PC-9 (cell line): ENCODE results near the gene ADSL. TPM values are rescaled to one million over a fixed set of nuclear protein-coding genes. Genes with fewer than 3 reads are reported as not detected.

ENCODE experiments used
- BruUV-seq: library from RNA; stranded (reverse); fragments of 400-500 nt; replicated peaks from 2 replicates; lab custom pipeline; 2021; lab: Mats Ljungman, UMichigan
- CTCF ChIA-PET: fragments of 300-600 bp; sonication (Branson Sonifier 250); formaldehyde crosslinking; loops from one replicate; lab custom pipeline; 2022; ENCODE audit warnings: antibody characterized with exemption; lab: Charles Lee
- POLR2A ChIA-PET: fragments of 300-600 bp; sonication (Branson Sonifier 250); formaldehyde crosslinking; loops from one replicate; lab custom pipeline; 2022; ENCODE audit warnings: antibody characterized with exemption; ENCODE audit not compliant: unreplicated experiment; lab: Charles Lee
- DNase-seq, 2 experiments: peaks; one replicate each; pipeline versions ENCODE4 v3.0.0 to v3.0.0-alpha.2; 2015 to 2022; ENCODE audit warnings: mixed read lengths in 1 of 2
- H2AFZ ChIP-seq: fragments of 200-600 bp; sonication (generic); 2 replicates; pipeline ENCODE4 v1.8.1; 2017; ENCODE audit warnings: antibody characterized with exemption
- H3F3A ChIP-seq: fragments of 200-600 bp; sonication (generic); 2 replicates; pipeline ENCODE4 v1.8.1; 2017; ENCODE audit warnings: antibody characterized with exemption, mild to moderate bottlenecking, low read depth; ENCODE audit not compliant: insufficient read depth
- H3K27ac ChIP-seq: fragments of 200-600 bp; sonication (generic); 2 replicates; pipeline ENCODE4 v1.6.1; 2016; ENCODE audit warnings: mixed run types
- H3K27me3 ChIP-seq: fragments of 200-600 bp; sonication (generic); 2 replicates; pipeline ENCODE4 v1.6.1; 2016; ENCODE audit warnings: low read depth, mixed run types; ENCODE audit not compliant: insufficient read depth
- H3K36me3 ChIP-seq: fragments of 200-600 bp; sonication (generic); 2 replicates; pipeline ENCODE4 v1.6.1; 2016; ENCODE audit warnings: low read depth, mixed run types
- H3K4me1 ChIP-seq: fragments of 200-600 bp; sonication (generic); replicated peaks from 2 replicates; pipeline ENCODE4 v1.6.1; 2016; ENCODE audit warnings: mixed run types; ENCODE audit not compliant: insufficient read depth
- H3K4me2 ChIP-seq: fragments of 200-600 bp; sonication (generic); 2 replicates; pipeline ENCODE4 v1.6.1; 2017; ENCODE audit warnings: mixed run types
- H3K4me3 ChIP-seq: fragments of 200-600 bp; sonication (generic); 2 replicates; pipeline ENCODE4 v1.6.1; 2016; ENCODE audit warnings: mixed run types
- H3K79me2 ChIP-seq: fragments of 200-600 bp; sonication (generic); 2 replicates; pipeline ENCODE4 v1.6.1; 2017; ENCODE audit warnings: low read depth, mixed run types
- H3K9me2 ChIP-seq: fragments of 200-600 bp; sonication (generic); 2 replicates; pipeline ENCODE4 v1.8.1; 2017; ENCODE audit warnings: mild to moderate bottlenecking; ENCODE audit not compliant: insufficient read depth
- H3K9me3 ChIP-seq: fragments of 200-600 bp; sonication (generic); 2 replicates; pipeline ENCODE4 v1.8.1; 2016; ENCODE audit warnings: low read depth; ENCODE audit not compliant: insufficient read depth
- H4K20me1 ChIP-seq: fragments of 200-600 bp; sonication (generic); 2 replicates; pipeline ENCODE4 v1.8.1; 2017; ENCODE audit not compliant: insufficient read depth
- CTCF ChIP-seq: fragments of 200-600 bp; sonication (generic); conservative IDR thresholded peaks from 2 replicates; pipeline ENCODE4 v1.6.1; 2017; ENCODE audit warnings: mixed run types, antibody characterized with exemption, mild to moderate bottlenecking, moderate library complexity
- EZH2 ChIP-seq: fragments of 200-600 bp; sonication (generic); IDR thresholded peaks from 2 replicates; pipeline ENCODE4 v1.8.0; 2017; ENCODE audit warnings: antibody characterized with exemption, low read depth
- intact Hi-C: fragments of 100-400 bp; cut with micrococcal nuclease; formaldehyde crosslinking; loops from one replicate; pipeline ENCODE4 v1.10.0; 2022; ENCODE audit not compliant: unreplicated experiment
- total RNA-seq: library from RNA; stranded (reverse); gene quantifications from 2 replicates; pipeline ENCODE4 v1.2.3, GENCODE V29; 2021

Gene ADSL
- total RNA-seq, 1 experiment from 2014 or later, result 56.2 TPM

GRCh38 chr22:40423310-40423688 is 77.0 kb downstream of the ADSL start:
- no TSS peak for BruUV-seq
- CTCF ChIA-PET, result no interaction called here
- Histone ChIP-seq H3K9me3 (no peaks in the 10 kb centered on the region), H3K4me2 (no peak overlapping the region), H3K9me2 (no peaks in the 10 kb centered on the region), H2AFZ (no peak overlapping the region), H3K4me1 (no peaks in the 10 kb centered on the region), H3K36me3 (no peaks in the 10 kb centered on the region), H3K4me3 (no peak overlapping the region), H3K27ac (no peak overlapping the region), H3K27me3 (no peaks in the 10 kb centered on the region), H4K20me1 (no peaks in the 10 kb centered on the region; the same call in 1 of the 2 replicates), H3K79me2 (no peaks in the 10 kb centered on the region), H3F3A (no peaks in the 10 kb centered on the region)
- TF ChIP-seq CTCF (no peak), EZH2 (no peak)
- no peak for DNase-seq
- intact Hi-C loops, result no loop called here
- POLR2A ChIA-PET, result no interaction called here

- no peak overlapping the region for H2AFZ ChIP-seq
- H3K9me2 ChIP-seq, result no peaks in the 10 kb centered on the region
- DNase-seq, result peak in 1 of 2 experiments; percentile 29
- BruUV-seq, result no TSS peak
- no peaks in the 10 kb centered on the region; the same call in 1 of the 2 replicates for H4K20me1 ChIP-seq
- no peaks in the 10 kb centered on the region for H3K27me3 ChIP-seq
- no peaks in the 10 kb centered on the region for H3K9me3 ChIP-seq
- ChIA-PET POLR2A (no interaction called here), CTCF (no interaction called here)
- no peak overlapping the region for H3K4me2 ChIP-seq
- TF ChIP-seq CTCF, result no peak
- no peak for TF ChIP-seq EZH2
- no peaks in the 10 kb centered on the region for H3K79me2 ChIP-seq
- no peaks in the 10 kb centered on the region for H3K4me1 ChIP-seq
- H3K27ac ChIP-seq, result no peak overlapping the region
- intact Hi-C loops, result no loop called here
- no peaks in the 10 kb centered on the region; the same call in 1 of the 2 replicates for H3K36me3 ChIP-seq
- no peaks in the 10 kb centered on the region for H3F3A ChIP-seq
- H3K4me3 ChIP-seq, result no peak overlapping the region
Measured at GRCh38 chr22:40423882-40424640, 77.8 kb downstream of the ADSL start.

- H3K4me2 ChIP-seq, result no peak overlapping the region
- BruUV-seq, result no TSS peak
- no peaks in the 10 kb centered on the region for H3K79me2 ChIP-seq
- TF ChIP-seq CTCF (no peak), EZH2 (no peak)
- no peak overlapping the region for H3K27ac ChIP-seq
- intact Hi-C loops, result no loop called here
- peak in 1 of 2 experiments; percentile 21 for DNase-seq
- no peaks in the 10 kb centered on the region for H3K9me2 ChIP-seq
- H3K4me1 ChIP-seq, result no peaks in the 10 kb centered on the region
- POLR2A ChIA-PET, result no interaction called here
- H4K20me1 ChIP-seq, result no peaks in the 10 kb centered on the region; the same call in 1 of the 2 replicates
- no peak overlapping the region for H3K4me3 ChIP-seq
- no peak overlapping the region for H2AFZ ChIP-seq
- no peaks in the 10 kb centered on the region for H3F3A ChIP-seq
- H3K27me3 ChIP-seq, result no peaks in the 10 kb centered on the region
- no peaks in the 10 kb centered on the region for H3K9me3 ChIP-seq
- H3K36me3 ChIP-seq, result peaks cover 4% of the 10 kb centered on the region; the same call in 1 of the 2 replicates
- CTCF ChIA-PET, result no interaction called here
Measured at GRCh38 chr22:40425082-40425481, 78.8 kb downstream of the ADSL start.
